SK-N-SH (cell line): Measurements from ENCODE around the gene SUPT20HL1. TPM values are rescaled to one million over a fixed set of nuclear protein-coding genes. Genes with fewer than 3 reads are reported as not detected.

Experiments
- CTCF ChIA-PET: fragments of 300-600, 350-600 bp; formaldehyde crosslinking; extraction: SDS; loops from one replicate; lab custom pipeline; 2021; lab: Yijun Ruan, JAX
- POLR2A ChIA-PET: fragments of 350-600 bp; sonication (Branson Sonifier 250); formaldehyde crosslinking; extraction: SDS; loops from one replicate; lab custom pipeline; 2020; ENCODE audit warnings: antibody characterized with exemption, inconsistent platforms; lab: Yijun Ruan, JAX
- DNase-seq: peaks from one replicate; pipeline ENCODE4 v3.0.0; 2012
- H2AFZ ChIP-seq: fragments of 200-600 bp; sonication (generic); 2 replicates; pipeline ENCODE4 v1.8.1; 2016; ENCODE audit warnings: antibody characterized with exemption, mild to moderate bottlenecking, low read depth
- H3F3A ChIP-seq: fragments of 200-600 bp; sonication (generic); replicated peaks from 2 replicates; pipeline ENCODE3; 2016; ENCODE audit warnings: antibody characterized with exemption, mild to moderate bottlenecking; ENCODE audit not compliant: insufficient read depth
- H3K27ac ChIP-seq, 2 experiments: fragments of 200-500 bp in 1 of 2; fragments of 200-600 bp in 1 of 2; sonication (Bioruptor generic) in 1 of 2; sonication (generic), shearing (Covaris generic) in 1 of 2; 2 replicates each; pipeline versions ENCODE4 v1.5.1 to v1.6.1; 2014 to 2016; ENCODE audit warnings: low read depth in 2 of 2, inconsistent platforms in 1 of 2, low read length in 1 of 2, mild to moderate bottlenecking in 1 of 2, mixed read lengths in 1 of 2
- H3K27me3 ChIP-seq: fragments of 200-600 bp; sonication (generic), shearing (Covaris generic); 2 replicates; pipeline ENCODE4 v1.6.1; 2016; ENCODE audit warnings: mixed run types; ENCODE audit not compliant: insufficient read depth
- H3K36me3 ChIP-seq, 2 experiments: fragments of 200-500 bp in 1 of 2; fragments of 200-600 bp in 1 of 2; sonication (Bioruptor generic) in 1 of 2; sonication (generic) in 1 of 2; replicated peaks in 1 of 2; 2 replicates each; pipeline versions ENCODE3 to v1.5.1; 2014 to 2016; ENCODE audit warnings: low read length in 1 of 2, mild to moderate bottlenecking in 1 of 2; ENCODE audit not compliant: insufficient read depth in 2 of 2, control insufficient read depth in 1 of 2
- H3K4me1 ChIP-seq, 2 experiments: fragments of 200-500 bp in 1 of 2; fragments of 200-600 bp in 1 of 2; sonication (Bioruptor generic) in 1 of 2; sonication (generic), shearing (Covaris generic) in 1 of 2; 2 replicates each; pipeline versions ENCODE4 v1.5.1 to v1.6.1; 2014 to 2016; ENCODE audit warnings: low read depth in 1 of 2, low read length in 1 of 2, mixed run types in 1 of 2; ENCODE audit not compliant: insufficient read depth in 2 of 2, control insufficient read depth in 1 of 2
- H3K4me2 ChIP-seq: fragments of 200-600 bp; sonication (generic), shearing (Covaris generic); 2 replicates; pipeline ENCODE4 v1.6.1; 2017; ENCODE audit warnings: mixed run types
- H3K4me3 ChIP-seq, 2 experiments: fragments of 200-500 bp in 1 of 2; fragments of 200-600 bp in 1 of 2; sonication (Bioruptor generic) in 1 of 2; sonication (generic), shearing (Covaris generic) in 1 of 2; 2 replicates each; pipeline versions ENCODE4 v1.5.1 to v1.8.1; 2014 to 2016; ENCODE audit warnings: low read depth in 2 of 2, inconsistent platforms in 1 of 2, low read length in 1 of 2, mild to moderate bottlenecking in 1 of 2, mixed read lengths in 1 of 2, moderate library complexity in 1 of 2
- H3K79me2 ChIP-seq: fragments of 200-600 bp; sonication (generic); 2 replicates; pipeline ENCODE4 v1.8.1; 2017; ENCODE audit warnings: mild to moderate bottlenecking; ENCODE audit not compliant: insufficient read depth
- H3K9ac ChIP-seq: fragments of 200-600 bp; sonication (generic); 2 replicates; pipeline ENCODE4 v1.6.1; 2017; ENCODE audit warnings: mixed run types
- H3K9me2 ChIP-seq: fragments of 200-600 bp; sonication (generic); 2 replicates; pipeline ENCODE4 v1.6.1; 2017; ENCODE audit warnings: mixed run types
- H3K9me3 ChIP-seq: fragments of 200-600 bp; sonication (generic); 2 replicates; pipeline ENCODE4 v1.6.1; 2017; ENCODE audit warnings: mixed run types, mild to moderate bottlenecking, moderate library complexity
- H4K20me1 ChIP-seq: fragments of 200-600 bp; sonication (generic); 2 replicates; pipeline ENCODE4 v1.6.1; 2017; ENCODE audit warnings: mild to moderate bottlenecking, mixed run types; ENCODE audit not compliant: insufficient read depth
- CHD2 ChIP-seq: fragments of 150-350 bp; IDR thresholded peaks from 2 replicates; pipeline ENCODE4 v1.6.1; 2018; ENCODE audit warnings: low read length; ENCODE audit not compliant: partially characterized antibody
- ELF1 ChIP-seq: IDR thresholded peaks from 2 replicates; pipeline ENCODE4 v1.4.0; 2012
- EP300 ChIP-seq, 2 experiments: IDR thresholded peaks; 2 replicates each; pipeline versions ENCODE4 v1.4.0 to v1.6.1; 2012; ENCODE audit warnings: borderline replicate concordance in 1 of 2, low read depth in 1 of 2, low read length in 1 of 2
- EZH2phosphoT487 ChIP-seq: fragments of 200-600 bp; sonication (generic); IDR thresholded peaks from 2 replicates; pipeline ENCODE4 v1.6.1; 2017; ENCODE audit warnings: low read depth, mixed run types, mild to moderate bottlenecking, antibody characterized with exemption, moderate library complexity, borderline replicate concordance
- FOSL2 ChIP-seq: IDR thresholded peaks from 2 replicates; pipeline ENCODE4 v1.4.0; 2012; ENCODE audit warnings: low read depth, mild to moderate bottlenecking, moderate library complexity, borderline replicate concordance
- GABPA ChIP-seq: IDR thresholded peaks from 2 replicates; pipeline ENCODE4 v1.4.0; 2012; ENCODE audit warnings: low read depth, mild to moderate bottlenecking
- JUND ChIP-seq: IDR thresholded peaks from 2 replicates; pipeline ENCODE4 v1.4.0; 2012
- MEF2A ChIP-seq: IDR thresholded peaks from 2 replicates; pipeline ENCODE4 v1.4.0; 2012; ENCODE audit warnings: low read depth, borderline replicate concordance
- MXI1 ChIP-seq: IDR thresholded peaks from 2 replicates; pipeline ENCODE4 v1.6.1; 2012; ENCODE audit warnings: mild to moderate bottlenecking, low read depth, low read length, improper control_type of control experiment
- NRF1 ChIP-seq: IDR thresholded peaks from 2 replicates; pipeline ENCODE4 v1.6.1; 2012; ENCODE audit warnings: low read depth, mild to moderate bottlenecking, low read length
- RAD21 ChIP-seq: IDR thresholded peaks from 2 replicates; pipeline ENCODE4 v1.6.1; 2012; ENCODE audit warnings: mild to moderate bottlenecking, low read length
- RCOR1 ChIP-seq: fragments of 150-350 bp; IDR thresholded peaks from 2 replicates; pipeline ENCODE4 v1.6.1; 2017; ENCODE audit warnings: antibody characterized with exemption, low read length
- REST ChIP-seq: IDR thresholded peaks from 2 replicates; pipeline ENCODE4 v1.6.1; 2012; ENCODE audit warnings: mild to moderate bottlenecking, low read depth, low read length, moderate library complexity
- RFX5 ChIP-seq: IDR thresholded peaks from 2 replicates; pipeline ENCODE4 v1.6.1; 2012; ENCODE audit warnings: mild to moderate bottlenecking, improper control_type of control experiment, low read length
- RXRA ChIP-seq: IDR thresholded peaks from 2 replicates; pipeline ENCODE4 v1.4.0; 2012; ENCODE audit warnings: low read depth, mild to moderate bottlenecking, borderline replicate concordance
- TAF1 ChIP-seq: IDR thresholded peaks from 2 replicates; pipeline ENCODE4 v1.6.1; 2012; ENCODE audit warnings: low read depth, mild to moderate bottlenecking, low read length, moderate library complexity, borderline replicate concordance
- TEAD4 ChIP-seq: IDR thresholded peaks from 2 replicates; pipeline ENCODE4 v1.4.0; 2012; ENCODE audit warnings: mild to moderate bottlenecking, borderline replicate concordance; ENCODE audit not compliant: insufficient read depth
- USF1 ChIP-seq: IDR thresholded peaks from 2 replicates; pipeline ENCODE4 v1.4.0; 2012; ENCODE audit warnings: low read depth, borderline replicate concordance
- ZBTB33 ChIP-seq: IDR thresholded peaks from 2 replicates; pipeline ENCODE4 v1.4.0; 2012; ENCODE audit warnings: low read depth, borderline replicate concordance
- WGBS: methylation state at CpG from one replicate; pipeline ENCODE4 v1.1.6; 2017; ENCODE audit warnings: low lambda C conversion rate; 5-methylcytosine and 5-hydroxymethylcytosine counted together
- polyA plus RNA-seq, 3 experiments: library from polyadenylated mRNA; depleted of rRNA; stranded (reverse); fragments of >200 nt; gene quantifications; 2 replicates each; pipeline ENCODE4 v1.2.3, GENCODE V29; 2012
- TF ChIP-seq, protein P1 (sequence below): IDR thresholded peaks from 2 replicates; pipeline ENCODE4 v1.4.0; 2012; ENCODE audit warnings: low read depth

The SUPT20HL1 gene
- polyA plus RNA-seq, 1 of the 3 experiments (the other 2 are of a cell fraction), result not detected

- CTCF ChIA-PET, result interaction anchor here (1.1 to 4.5 kb wide), 5 partner anchors 20 to 752 kb away, joined by 3 to 24 read pairs (median 3); no protein-coding TSS in a partner anchor
Observed at GRCh38 chrX:24391389-24391788, 30.9 kb downstream of the SUPT20HL1 start.

GRCh38 chrX:24391843-24392242 lies 31.4 kb downstream of the SUPT20HL1 start:
- peaks cover 20% of the 10 kb centered on the region; the same call in 1 of the 2 replicates for H3K27me3 ChIP-seq
- POLR2A ChIA-PET, result no interaction called here
- H3K27ac ChIP-seq, result no peak overlapping the region
- H3K9me2 ChIP-seq, result no peaks in the 10 kb centered on the region
- H2AFZ ChIP-seq, result no peak overlapping the region
- 45% methylated on average over 3 of the region's 3 CpGs for WGBS
- no peaks in the 10 kb centered on the region for H3K36me3 ChIP-seq
- H3K4me3 ChIP-seq, result no peak overlapping the region
- CTCF ChIA-PET, result interaction anchor here (1.3 to 4.5 kb wide), 4 partner anchors 20 to 107 kb away, joined by 3 to 24 read pairs (median 8); no protein-coding TSS in a partner anchor
- TF ChIP-seq REST (no peak), EP300 (IDR thresholded peaks at IDR 0.05; ENCODE audit: borderline replicate concordance in 1 of 2, low read depth in 1 of 2, low read length in 1 of 2) (no peak), NRF1 (no peak), RXRA (no peak), USF1 (no peak), JUND (no peak), RCOR1 (no peak), FOSL2 (no peak), CHD2 (no peak), ZBTB33 (no peak), TAF1 (no peak), RAD21 (no peak), ELF1 (no peak), MEF2A (no peak), RFX5 (no peak), EZH2phosphoT487 (no peak), TEAD4 (no peak), MXI1 (no peak)
- TF ChIP-seq, protein P1, sequence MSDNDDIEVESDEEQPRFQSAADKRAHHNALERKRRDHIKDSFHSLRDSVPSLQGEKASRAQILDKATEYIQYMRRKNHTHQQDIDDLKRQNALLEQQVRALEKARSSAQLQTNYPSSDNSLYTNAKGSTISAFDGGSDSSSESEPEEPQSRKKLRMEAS, result no peak
- no peaks in the 10 kb centered on the region for H3K4me1 ChIP-seq
- H3K9me3 ChIP-seq, result no peaks in the 10 kb centered on the region
- no peaks in the 10 kb centered on the region for H3K79me2 ChIP-seq
- H3F3A ChIP-seq, result no peaks in the 10 kb centered on the region
- no peak overlapping the region for H3K4me2 ChIP-seq
- no peaks in the 10 kb centered on the region for H4K20me1 ChIP-seq
- no peak for DNase-seq
- no peak overlapping the region for H3K9ac ChIP-seq

More at GRCh38 chrX:24391389-24391788, 30.9 kb downstream of the SUPT20HL1 start:
- no peaks in the 10 kb centered on the region for H3K9me2 ChIP-seq
- no peak for TF ChIP-seq GABPA
- TF ChIP-seq, all 33 proteins: peak for 0
- H3K27ac ChIP-seq, result no peak overlapping the region
- WGBS, result 31% methylated on average over 5 of the region's 5 CpGs
- no peak overlapping the region for H3K4me3 ChIP-seq
- POLR2A ChIA-PET, result no interaction called here
- H4K20me1 ChIP-seq, result no peaks in the 10 kb centered on the region
- H3K36me3 ChIP-seq, result no peaks in the 10 kb centered on the region
- H3K79me2 ChIP-seq, result no peaks in the 10 kb centered on the region
- no peak overlapping the region for H3K4me2 ChIP-seq
- H3K9me3 ChIP-seq, result no peaks in the 10 kb centered on the region
- no peaks in the 10 kb centered on the region for H3K4me1 ChIP-seq
- no peak for DNase-seq
- no peak overlapping the region for H2AFZ ChIP-seq
- peaks cover 20% of the 10 kb centered on the region; the same call in 1 of the 2 replicates for H3K27me3 ChIP-seq
- no peaks in the 10 kb centered on the region for H3F3A ChIP-seq
- no peak overlapping the region for H3K9ac ChIP-seq
